Stimulated activated naive B cell treated with anti-CD40 and anti-IgM and Interleukin-4, amounts not matched to agents 10 μg/mL and 1 μg/mL and 100 μg/mL, for 72 hours (primary cell): ENCODE data around the gene FARS2.
"Not testable (repeated sequence)": the region's sequence is repeated elsewhere in the genome, so short reads cannot be mapped to it uniquely, and the experiment has no call there.

Source experiments
- ATAC-seq, 2 donors: fragments of 150-1000 bp; cut with Tn5 transposase; replicated peaks; 2 replicates each; pipeline ENCODE4 v1.10.0; 2021; ENCODE audit warnings: moderate library complexity in 1 of 2
- DNase-seq: peaks from one replicate; pipeline ENCODE4 v3.0.0; 2021
- H3K27ac Mint-ChIP-seq: one replicate; pipeline ENCODE4 v1.8.0; 2022; ENCODE audit warnings: mild to moderate bottlenecking, mixed read lengths
- H3K27me3 Mint-ChIP-seq, 2 donors: one replicate each; pipeline ENCODE4 v1.8.0; 2022; ENCODE audit warnings: mixed read lengths in 2 of 2
- H3K36me3 Mint-ChIP-seq, 2 donors: one replicate each; pipeline ENCODE4 v1.8.0; 2022; ENCODE audit warnings: mixed read lengths in 2 of 2, mild to moderate bottlenecking in 1 of 2
- H3K4me1 Mint-ChIP-seq, 2 donors: one replicate each; pipeline ENCODE4 v1.8.0; 2022; ENCODE audit warnings: mixed read lengths in 2 of 2, mild to moderate bottlenecking in 1 of 2
- H3K4me3 Mint-ChIP-seq, 2 donors: one replicate each; pipeline ENCODE4 v1.8.0; 2022; ENCODE audit warnings: mild to moderate bottlenecking in 2 of 2, mixed read lengths in 2 of 2, moderate library complexity in 1 of 2
- H3K9me3 Mint-ChIP-seq, 2 donors: one replicate each; pipeline ENCODE4 v1.8.0; 2022; ENCODE audit warnings: mixed read lengths in 2 of 2, mild to moderate bottlenecking in 1 of 2

The FARS2 gene

GRCh38 chr6:5782783-5783547, 521.7 kb downstream of the FARS2 start:
- Mint-ChIP-seq H3K4me1 (peaks cover 26 to 39% of the 10 kb centered on the region in 2 donors), H3K27ac (peak overlapping the region; percentile 32), H3K36me3 (peaks cover 4 to 8% of the 10 kb centered on the region in 2 donors), H3K27me3 (no peaks in the 10 kb centered on the region), H3K9me3 (no peaks in the 10 kb centered on the region), H3K4me3 (no peak overlapping the region)
- ATAC-seq: no peak
- no peak for DNase-seq

- no peak overlapping the region for H3K27ac Mint-ChIP-seq
- H3K4me1 Mint-ChIP-seq: peaks cover 20 to 32% of the 10 kb centered on the region in 2 donors
- DNase-seq (no peak), ATAC-seq (no peak)
- H3K9me3 Mint-ChIP-seq: no peaks in the 10 kb centered on the region
- H3K4me3 Mint-ChIP-seq: no peak overlapping the region
- peaks cover 0 to 3% of the 10 kb centered on the region in 2 donors for H3K36me3 Mint-ChIP-seq
- no peaks in the 10 kb centered on the region for H3K27me3 Mint-ChIP-seq
These were observed 522.3 kb downstream of the FARS2 start for GRCh38 chr6:5783584-5784089.

GRCh38 chr6:5785249-5785648, 523.9 kb downstream of the FARS2 start:
- DNase-seq: no peak
- H3K27ac Mint-ChIP-seq: peak overlapping the region; percentile 6
- H3K36me3 Mint-ChIP-seq: no peaks in the 10 kb centered on the region
- H3K4me1 Mint-ChIP-seq: peaks cover 20 to 32% of the 10 kb centered on the region in 2 donors
- H3K27me3 Mint-ChIP-seq: no peaks in the 10 kb centered on the region
- ATAC-seq: peak; percentile 75 to 78
- H3K4me3 Mint-ChIP-seq: no peak overlapping the region
- H3K9me3 Mint-ChIP-seq: no peaks in the 10 kb centered on the region

- ATAC-seq: peak in 1 of 2 donors; percentile 29
- Mint-ChIP-seq H3K36me3 (no peaks in the 10 kb centered on the region), H3K4me1 (peaks cover 20 to 32% of the 10 kb centered on the region in 2 donors), H3K27ac (no peak overlapping the region), H3K27me3 (no peaks in the 10 kb centered on the region), H3K4me3 (no peak overlapping the region), H3K9me3 (peaks cover 0 to under 1% of the 10 kb centered on the region in 2 donors)
- no peak for DNase-seq
These were observed 525.1 kb downstream of the FARS2 start for GRCh38 chr6:5786321-5786968.

GRCh38 chr6:5786969-5787720, 525.8 kb downstream of the FARS2 start:
- Mint-ChIP-seq H3K27ac (no peak overlapping the region), H3K36me3 (no peaks in the 10 kb centered on the region), H3K4me3 (no peak overlapping the region), H3K27me3 (no peaks in the 10 kb centered on the region), H3K4me1 (peaks cover 19 to 29% of the 10 kb centered on the region in 2 donors), H3K9me3 (peaks cover 0 to 3% of the 10 kb centered on the region in 2 donors)
- no peak for DNase-seq
- ATAC-seq: peak in 1 of 2 donors; percentile 39

GRCh38 chr6:5789426-5789825, 528.1 kb downstream of the FARS2 start:
- not testable (repeated sequence) for DNase-seq, H3K4me3 Mint-ChIP-seq, ATAC-seq, H3K27ac Mint-ChIP-seq
- peaks cover 13 to 22% of the 10 kb centered on the region in 2 donors for H3K4me1 Mint-ChIP-seq
- H3K9me3 Mint-ChIP-seq: peaks cover 10 to 11% of the 10 kb centered on the region in 2 donors
- peaks cover 0 to 12% of the 10 kb centered on the region in 2 donors for H3K27me3 Mint-ChIP-seq
- peaks cover 5 to 12% of the 10 kb centered on the region in 2 donors for H3K36me3 Mint-ChIP-seq

- not testable (repeated sequence) for H3K4me1 Mint-ChIP-seq, DNase-seq, H3K27ac Mint-ChIP-seq, ATAC-seq, H3K4me3 Mint-ChIP-seq
- peaks cover 27 to 32% of the 10 kb centered on the region in 2 donors for H3K9me3 Mint-ChIP-seq
- peaks cover 26 to 38% of the 10 kb centered on the region in 2 donors for H3K36me3 Mint-ChIP-seq
- H3K27me3 Mint-ChIP-seq: peaks cover 0 to 17% of the 10 kb centered on the region in 2 donors
These were observed 535.2 kb downstream of the FARS2 start for GRCh38 chr6:5796555-5796954.

- not testable (repeated sequence) for DNase-seq, H3K4me3 Mint-ChIP-seq, H3K27ac Mint-ChIP-seq, ATAC-seq, H3K4me1 Mint-ChIP-seq, H3K27me3 Mint-ChIP-seq
- peaks cover 14 to 21% of the 10 kb centered on the region in 2 donors for H3K9me3 Mint-ChIP-seq
- H3K36me3 Mint-ChIP-seq: peaks cover 6 to 15% of the 10 kb centered on the region in 2 donors
These were observed 545.1 kb downstream of the FARS2 start for GRCh38 chr6:5806406-5806805.

GRCh38 chr6:5809450-5809849, 548.1 kb downstream of the FARS2 start:
- peaks cover 6 to 8% of the 10 kb centered on the region in 2 donors for H3K4me1 Mint-ChIP-seq
- H3K4me3 Mint-ChIP-seq: no peak overlapping the region
- peaks cover 3 to 10% of the 10 kb centered on the region in 2 donors for H3K36me3 Mint-ChIP-seq
- H3K27me3 Mint-ChIP-seq: no peaks in the 10 kb centered on the region
- H3K27ac Mint-ChIP-seq: no peak overlapping the region
- DNase-seq (no peak), ATAC-seq (no peak)
- peaks cover 11 to 17% of the 10 kb centered on the region in 2 donors for H3K9me3 Mint-ChIP-seq

- Mint-ChIP-seq H3K27me3 (no peaks in the 10 kb centered on the region), H3K4me1 (peaks cover 6 to 8% of the 10 kb centered on the region in 2 donors), H3K4me3 (no peak overlapping the region), H3K27ac (no peak overlapping the region), H3K9me3 (no peaks in the 10 kb centered on the region), H3K36me3 (no peaks in the 10 kb centered on the region)
- no peak for ATAC-seq
- no peak for DNase-seq
These were observed 550.7 kb downstream of the FARS2 start for GRCh38 chr6:5811997-5812396.

- peak; percentile 19 to 43 for ATAC-seq
- H3K27ac Mint-ChIP-seq: no peak overlapping the region
These were observed 552.3 kb downstream of the FARS2 start for GRCh38 chr6:5813625-5814027.

GRCh38 chr6:5814116-5814515, 552.8 kb downstream of the FARS2 start:
- H3K9me3 Mint-ChIP-seq: no peaks in the 10 kb centered on the region
- no peak for ATAC-seq
- H3K4me1 Mint-ChIP-seq: peaks cover 6 to 8% of the 10 kb centered on the region in 2 donors
- H3K27me3 Mint-ChIP-seq: no peaks in the 10 kb centered on the region
- no peak for DNase-seq
- H3K36me3 Mint-ChIP-seq: no peaks in the 10 kb centered on the region
- no peak overlapping the region for H3K27ac Mint-ChIP-seq
- H3K4me3 Mint-ChIP-seq: no peak overlapping the region

More at GRCh38 chr6:5813625-5814027, 552.3 kb downstream of the FARS2 start:
- Mint-ChIP-seq H3K9me3 (no peaks in the 10 kb centered on the region), H3K36me3 (no peaks in the 10 kb centered on the region), H3K27me3 (no peaks in the 10 kb centered on the region), H3K4me1 (peaks cover 6 to 8% of the 10 kb centered on the region in 2 donors), H3K4me3 (no peak overlapping the region)
- DNase-seq: no peak

- no peaks in the 10 kb centered on the region for H3K27me3 Mint-ChIP-seq
- no peak for DNase-seq
- no peak overlapping the region for H3K27ac Mint-ChIP-seq
- peaks cover 6% of the 10 kb centered on the region in 2 donors for H3K4me1 Mint-ChIP-seq
- H3K9me3 Mint-ChIP-seq: no peaks in the 10 kb centered on the region
- H3K36me3 Mint-ChIP-seq: no peaks in the 10 kb centered on the region
- no peak overlapping the region for H3K4me3 Mint-ChIP-seq
- no peak for ATAC-seq
These were observed 553.6 kb downstream of the FARS2 start for GRCh38 chr6:5814901-5815300.

- peaks cover 3 to 4% of the 10 kb centered on the region in 2 donors for H3K9me3 Mint-ChIP-seq
- H3K27ac Mint-ChIP-seq: no peak overlapping the region
- no peaks in the 10 kb centered on the region for H3K27me3 Mint-ChIP-seq
- no peak overlapping the region for H3K4me3 Mint-ChIP-seq
- DNase-seq: no peak
- peaks cover 6% of the 10 kb centered on the region in 2 donors for H3K4me1 Mint-ChIP-seq
- no peak for ATAC-seq
- peaks cover 3 to 6% of the 10 kb centered on the region in 2 donors for H3K36me3 Mint-ChIP-seq
These were observed 556.6 kb downstream of the FARS2 start for GRCh38 chr6:5817869-5818268.
